GM12878 (cell line): ENCODE measurements around the gene PRDM15. TPM values are rescaled to one million over a fixed set of nuclear protein-coding genes. Genes with fewer than 3 reads are reported as not detected.

Experiments used
- ATAC-seq: fragments of 200-7000 bp; cut with Tn5 transposase; 3 replicates; pipeline ENCODE4 v1.9.1; 2020; ENCODE audit warnings: mild to moderate bottlenecking, moderate library complexity
- BruUV-seq: library from RNA; stranded (reverse); fragments of 400-500 nt; replicated peaks from 2 replicates; lab custom pipeline; 2021; lab: Mats Ljungman, UMichigan
- CTCF ChIA-PET: fragments of 300-600 bp; sonication (Branson Sonifier 250); formaldehyde crosslinking; extraction: SDS; loops from one replicate; lab custom pipeline; 2021; ENCODE audit warnings: inconsistent platforms; lab: Yijun Ruan, JAX
- POLR2A ChIA-PET: fragments of 350-600 bp; formaldehyde crosslinking; extraction: SDS; loops from one replicate; lab custom pipeline; 2021; ENCODE audit warnings: inconsistent platforms; lab: Charles Lee
- RAD21 ChIA-PET: fragments of 300-600 bp; sonication (Branson Sonifier 250); formaldehyde crosslinking; loops from one replicate; lab custom pipeline; 2023; ENCODE audit warnings: antibody characterized with exemption; ENCODE audit not compliant: unreplicated experiment; lab: Charles Lee
- SMC1A ChIA-PET: fragments of 300-600 bp; sonication (Branson Sonifier 250); formaldehyde crosslinking; loops from one replicate; lab custom pipeline; 2023; ENCODE audit not compliant: unreplicated experiment, uncharacterized antibody; lab: Charles Lee
- DNase-seq: peaks from one replicate; pipeline ENCODE4 v3.0.0-alpha.2; 2011; ENCODE audit warnings: low read depth, low spot score
- FAIRE-seq: peaks from 3 replicates; lab custom pipeline; 2011; peaks lifted over from hg19 to GRCh38; lab: Jason Lieb, UNC
- H2AFZ ChIP-seq: 2 replicates; pipeline ENCODE4 v1.6.0; 2011; ENCODE audit warnings: low read depth, low read length, control low read depth; ENCODE audit not compliant: control insufficient read depth
- H3K27ac ChIP-seq: 2 replicates; pipeline ENCODE4 v1.5.1; 2011; ENCODE audit warnings: control low read depth; ENCODE audit not compliant: control insufficient read depth, insufficient read depth
- H3K27me3 ChIP-seq, 2 experiments: replicated peaks in 1 of 2; 2 replicates each; pipeline versions ENCODE4 v1.6.0 to v1.6.1; 2011; ENCODE audit warnings: low read length in 1 of 2; ENCODE audit not compliant: control insufficient read depth in 2 of 2, insufficient read depth in 2 of 2
- H3K36me3 ChIP-seq, 2 experiments: 2 replicates each; pipeline ENCODE4 v1.5.1; 2011; ENCODE audit warnings: low read length in 1 of 2; ENCODE audit not compliant: control insufficient read depth in 2 of 2, insufficient read depth in 2 of 2
- H3K4me1 ChIP-seq: 2 replicates; pipeline ENCODE4 v1.6.1; 2011; ENCODE audit warnings: mild to moderate bottlenecking, low read length, moderate library complexity, mixed read lengths; ENCODE audit not compliant: control insufficient read depth, insufficient read depth
- H3K4me2 ChIP-seq: 2 replicates; pipeline ENCODE4 v1.6.0; 2011; ENCODE audit warnings: control low read depth; ENCODE audit not compliant: control insufficient read depth, insufficient read depth
- H3K4me3 ChIP-seq: fragments of 200-600 bp; sonication (generic); 2 replicates; pipeline ENCODE4 v1.5.1; 2016
- H3K79me2 ChIP-seq: 2 replicates; pipeline ENCODE4 v1.6.0; 2011; ENCODE audit warnings: low read length; ENCODE audit not compliant: control insufficient read depth, insufficient read depth
- H3K9ac ChIP-seq: 2 replicates; pipeline ENCODE4 v1.8.0; 2011; ENCODE audit warnings: low read length, control low read depth, mixed read lengths; ENCODE audit not compliant: control insufficient read depth, insufficient read depth
- H3K9me3 ChIP-seq: replicated peaks from 3 replicates; pipeline ENCODE4 v1.5.1; 2011; ENCODE audit warnings: mild to moderate bottlenecking, low read length; ENCODE audit not compliant: control insufficient read depth, insufficient read depth
- H4K20me1 ChIP-seq: 2 replicates; pipeline ENCODE4 v1.6.0; 2011; ENCODE audit not compliant: control insufficient read depth, insufficient read depth
- ATF3 ChIP-seq: IDR thresholded peaks from 2 replicates; pipeline ENCODE4 v1.6.1; 2011; ENCODE audit warnings: low read depth, mild to moderate bottlenecking, low read length, moderate library complexity, borderline replicate concordance; ENCODE audit errors: extremely low read depth
- KLF5 ChIP-seq: fragments of 450-650 bp; IDR thresholded peaks from 2 replicates; pipeline ENCODE4 v1.6.1; 2014; ENCODE audit warnings: mild to moderate bottlenecking; ENCODE audit not compliant: partially characterized antibody
- RBBP5 ChIP-seq: fragments of 200-600 bp; sonication (generic); conservative IDR thresholded peaks from 2 replicates; pipeline ENCODE4 v1.6.1; 2016
- SMC3 ChIP-seq: IDR thresholded peaks from 2 replicates; pipeline ENCODE4 v1.6.1; 2011; ENCODE audit warnings: low read length, improper control_type of control experiment, borderline replicate concordance
- SRF ChIP-seq, 2 experiments: IDR thresholded peaks; 2 replicates each; pipeline ENCODE4 v1.6.1; 2011; ENCODE audit warnings: low read depth in 2 of 2, low read length in 2 of 2, mild to moderate bottlenecking in 1 of 2, moderate library complexity in 1 of 2
- SUZ12 ChIP-seq: fragments of 200-600 bp; sonication (generic); IDR thresholded peaks from one replicate; pipeline ENCODE4 v1.6.1; 2018; ENCODE audit warnings: antibody characterized with exemption, mild to moderate bottlenecking; ENCODE audit not compliant: unreplicated experiment
- TAF1 ChIP-seq: IDR thresholded peaks from 2 replicates; pipeline ENCODE4 v1.6.1; 2011; ENCODE audit warnings: mild to moderate bottlenecking, low read depth, low read length, borderline replicate concordance
- ZNF384 ChIP-seq: IDR thresholded peaks from 2 replicates; pipeline ENCODE4 v1.6.1; 2012; ENCODE audit warnings: low read depth, mild to moderate bottlenecking, low read length, improper control_type of control experiment, borderline replicate concordance
- WGBS: methylation state at CpG from one replicate; pipeline ENCODE4 v1.1.6; 2016; ENCODE audit warnings: low lambda C conversion rate; ENCODE audit not compliant: insufficient replicate concordance, insufficient coverage; ENCODE audit errors: missing lambda C conversion rate; 5-methylcytosine and 5-hydroxymethylcytosine counted together
- in situ Hi-C: fragments of 300-500 bp; cut with MboI; formaldehyde crosslinking; loops from 9 replicates; pipeline ENCODE4 v1.14.3; 2018; ENCODE audit warnings: mixed read lengths
- intact Hi-C: fragments of 100-400 bp; cut with micrococcal nuclease; formaldehyde crosslinking; loops from one replicate; pipeline ENCODE4 v1.14.2; 2022; ENCODE audit not compliant: unreplicated experiment
- polyA plus RNA-seq, 11 experiments: library from polyadenylated mRNA; depleted of rRNA in 4 of 11; unstranded in 6 of 11; stranded (reverse) in 5 of 11; fragments of >200 nt; fragmentation: Nextera tagmentation in 4 of 11; fragmentation: Illumina TruSeq in 1 of 11; extraction: Ambion mirVana in 4 of 11; extraction: Trizol in 1 of 11; gene quantifications; 1 replicate in 1 of 11; 2 replicates in 10 of 11; pipeline versions ENCODE4 v1.2.1 to v1.2.3, GENCODE V29; 2011 to 2016; ENCODE audit warnings: inconsistent platforms in 2 of 11, missing spikeins in 2 of 11, low read depth in 1 of 11
- total RNA-seq, 4 experiments: library from RNA; depleted of rRNA in 3 of 4; stranded (reverse); fragments of >200 nt in 3 of 4; fragmentation: Illumina TruSeq in 1 of 4; extraction: Trizol in 1 of 4; gene quantifications; 2 replicates each; pipeline versions ENCODE4 v1.2.1 to v1.2.3, GENCODE V29; 2013 to 2021

PRDM15 gene
- total and polyA plus RNA-seq, 10 of the 15 experiments (the other 5 are each of a cell fraction or from before 2014, with no cell fraction given): 2.2 to 16.0 (median 8.6) TPM

- intact Hi-C loops (no loop called here), in situ Hi-C loops (no loop called here)
- no peak overlapping the region for H3K4me3 ChIP-seq
- no peaks in the 10 kb centered on the region; the same call in 1 of the 3 replicates for H3K9me3 ChIP-seq
- H3K27me3 ChIP-seq: peaks cover 23 to 43% of the 10 kb centered on the region in 2 experiments
- no TSS peak for BruUV-seq
- no peak overlapping the region for H3K9ac ChIP-seq
- RAD21 ChIA-PET: interaction anchor here (1.4 to 2.9 kb wide), 3 partner anchors 153 to 395 kb away, joined by 3 to 9 read pairs (median 3); no protein-coding TSS in a partner anchor
- H3K79me2 ChIP-seq: no peaks in the 10 kb centered on the region
- H2AFZ ChIP-seq: no peak overlapping the region
- H3K4me1 ChIP-seq: no peaks in the 10 kb centered on the region
- H3K27ac ChIP-seq: no peak overlapping the region
- DNase-seq: no peak
- POLR2A ChIA-PET: no interaction called here
- SMC1A ChIA-PET: interaction anchor here (1.0 to 1.1 kb wide), 2 partner anchors 149 to 482 kb away, joined by 3 to 4 read pairs; no protein-coding TSS in a partner anchor
- no peaks in the 10 kb centered on the region for H3K36me3 ChIP-seq
- WGBS: 69% methylated on average over 11 of the region's 11 CpGs
- CTCF ChIA-PET: interaction anchor here (0.8 to 1.4 kb wide), 2 partner anchors 10 to 155 kb away, joined by 3 read pairs; no protein-coding TSS in a partner anchor
- ATAC-seq: no peak
- TF ChIP-seq RBBP5 (no peak), TAF1 (no peak), SUZ12 (no peak), SMC3 (no peak), KLF5 (no peak), ZNF384 (no peak), ATF3 (no peak), SRF (IDR thresholded peaks at IDR 0.05; ENCODE audit: low read depth in 2 of 2, low read length in 2 of 2) (no peak)
- no peak for FAIRE-seq
- H3K4me2 ChIP-seq: no peak overlapping the region
- no peaks in the 10 kb centered on the region for H4K20me1 ChIP-seq
These were observed 113.7 kb downstream of the PRDM15 start for GRCh38 chr21:41765420-41765821.
